H9 (cell line): ENCODE measurements around the gene IGLL1. TPM values are rescaled to one million over a fixed set of nuclear protein-coding genes. Genes with fewer than 3 reads are reported as not detected.

Source experiments
- DNase-seq: peaks from one replicate; pipeline ENCODE4 v3.0.0-alpha.2; 2017
- H2AFZ ChIP-seq: one replicate; pipeline ENCODE4 v1.6.1; 2013; ENCODE audit warnings: mild to moderate bottlenecking, low read length, control low read depth, moderate library complexity
- H2AK5ac ChIP-seq: 2 replicates; pipeline ENCODE4 v1.6.1; 2013; ENCODE audit warnings: low read length, control low read depth, mixed read lengths; ENCODE audit not compliant: insufficient read length
- H2BK120ac ChIP-seq: one replicate; pipeline ENCODE4 v1.6.1; 2013; ENCODE audit warnings: low read depth, mild to moderate bottlenecking, low read length, control low read depth, inconsistent platforms; ENCODE audit not compliant: poor library complexity, severe bottlenecking
- H2BK12ac ChIP-seq: 2 replicates; pipeline ENCODE4 v1.6.1; 2013; ENCODE audit warnings: low read length, control low read depth, mixed read lengths, low read depth; ENCODE audit not compliant: insufficient read length
- H2BK15ac ChIP-seq: 2 replicates; pipeline ENCODE4 v1.6.1; 2013; ENCODE audit warnings: low read depth, low read length, control low read depth
- H2BK20ac ChIP-seq: one replicate; pipeline ENCODE4 v1.6.1; 2013; ENCODE audit warnings: low read depth, mild to moderate bottlenecking, low read length, control low read depth, inconsistent platforms; ENCODE audit not compliant: poor library complexity, severe bottlenecking
- H2BK5ac ChIP-seq: 2 replicates; pipeline ENCODE4 v1.6.1; 2013; ENCODE audit warnings: low read length, control low read depth, mixed read lengths; ENCODE audit not compliant: insufficient read length
- H3K14ac ChIP-seq: 2 replicates; pipeline ENCODE4 v1.6.1; 2013; ENCODE audit warnings: low read length, control low read depth; ENCODE audit not compliant: insufficient read depth
- H3K18ac ChIP-seq: 2 replicates; pipeline ENCODE4 v1.6.1; 2013; ENCODE audit warnings: low read depth, mild to moderate bottlenecking, mixed read lengths, low read length, control low read depth; ENCODE audit not compliant: insufficient read length
- H3K23ac ChIP-seq: 2 replicates; pipeline ENCODE4 v1.6.1; 2013; ENCODE audit warnings: low read length, control low read depth, mixed read lengths, low read depth; ENCODE audit not compliant: insufficient read length
- H3K23me2 ChIP-seq: 2 replicates; pipeline ENCODE4 v1.6.1; 2013; ENCODE audit warnings: low read depth, mild to moderate bottlenecking, mixed read lengths, low read length, control low read depth; ENCODE audit not compliant: insufficient read length, poor library complexity, severe bottlenecking
- H3K27ac ChIP-seq: 2 replicates; pipeline ENCODE4 v1.5.1; 2013; ENCODE audit warnings: low read length, control low read depth, mixed read lengths, low read depth; ENCODE audit not compliant: insufficient read length
- H3K27me3 ChIP-seq: 2 replicates; pipeline ENCODE4 v1.6.1; 2013; ENCODE audit warnings: low read length, control low read depth, inconsistent platforms; ENCODE audit not compliant: insufficient read depth
- H3K4ac ChIP-seq: 2 replicates; pipeline ENCODE4 v1.6.1; 2013; ENCODE audit warnings: low read depth, mild to moderate bottlenecking, control low read depth, inconsistent platforms, low read length, moderate library complexity
- H3K4me1 ChIP-seq: 2 replicates; pipeline ENCODE4 v1.6.1; 2013; ENCODE audit warnings: low read length, control low read depth, inconsistent platforms; ENCODE audit not compliant: insufficient read depth
- H3K4me2 ChIP-seq: 2 replicates; pipeline ENCODE4 v1.6.1; 2013; ENCODE audit warnings: low read length, control low read depth, mixed read lengths; ENCODE audit not compliant: insufficient read length, insufficient read depth
- H3K56ac ChIP-seq: 2 replicates; pipeline ENCODE4 v1.6.1; 2013; ENCODE audit warnings: low read depth, mild to moderate bottlenecking, mixed read lengths, low read length, control low read depth; ENCODE audit not compliant: insufficient read length
- H3K79me1 ChIP-seq: 2 replicates; pipeline ENCODE4 v1.6.1; 2013; ENCODE audit warnings: low read depth, mild to moderate bottlenecking, moderate library complexity, low read length, control low read depth, inconsistent platforms; ENCODE audit not compliant: insufficient read depth, poor library complexity, severe bottlenecking
- H3K79me2 ChIP-seq: 2 replicates; pipeline ENCODE4 v1.6.1; 2013; ENCODE audit warnings: low read length, control low read depth, inconsistent platforms; ENCODE audit not compliant: insufficient read depth
- H3K9ac ChIP-seq: 2 replicates; pipeline ENCODE4 v1.6.1; 2013; ENCODE audit warnings: low read length, control low read depth, mixed read lengths; ENCODE audit not compliant: insufficient read length; ENCODE audit errors: extremely low read depth
- H3K9me3 ChIP-seq: one replicate; pipeline ENCODE4 v1.6.1; 2013; ENCODE audit warnings: low read depth, low read length, inconsistent platforms; ENCODE audit not compliant: control insufficient read depth
- H3T11ph ChIP-seq: one replicate; pipeline ENCODE4 v1.6.1; 2013; ENCODE audit warnings: mild to moderate bottlenecking, low read length, control low read depth, inconsistent platforms
- H4K20me1 ChIP-seq: one replicate; pipeline ENCODE4 v1.6.1; 2013; ENCODE audit not compliant: control insufficient read depth, insufficient read length, insufficient read depth
- H4K5ac ChIP-seq: 2 replicates; pipeline ENCODE4 v1.6.1; 2013; ENCODE audit warnings: low read depth, mild to moderate bottlenecking, mixed read lengths, low read length, control low read depth; ENCODE audit not compliant: insufficient read length
- H4K8ac ChIP-seq: replicated peaks from 2 replicates; pipeline ENCODE4 v1.6.1; 2013; ENCODE audit warnings: low read length, control low read depth, mixed read lengths, low read depth; ENCODE audit not compliant: insufficient read length
- H4K91ac ChIP-seq: 2 replicates; pipeline ENCODE4 v1.6.1; 2013; ENCODE audit warnings: low read depth, mild to moderate bottlenecking, moderate library complexity, mixed read lengths, low read length, control low read depth; ENCODE audit not compliant: insufficient read length
- H3K27ac Mint-ChIP-seq, 3 experiments: 2 replicates in 2 of 3; 3 replicates in 1 of 3; pipeline ENCODE4 v1.8.0; 2020 to 2021; ENCODE audit warnings: mixed read lengths in 3 of 3, mild to moderate bottlenecking in 1 of 3, moderate library complexity in 1 of 3
- H3K27me3 Mint-ChIP-seq: 2 replicates; pipeline ENCODE4 v1.8.0; 2021; ENCODE audit warnings: low read depth, mild to moderate bottlenecking, moderate library complexity, mixed read lengths
- H3K36me3 Mint-ChIP-seq, 3 experiments: 2 replicates in 2 of 3; 3 replicates in 1 of 3; pipeline ENCODE4 v1.8.0; 2020 to 2021; ENCODE audit warnings: low read depth in 3 of 3, mixed read lengths in 3 of 3; ENCODE audit not compliant: insufficient read depth in 1 of 3
- H3K4me1 Mint-ChIP-seq, 2 experiments: 2 replicates each; pipeline ENCODE4 v1.8.0; 2020; ENCODE audit warnings: mixed read lengths in 2 of 2
- H3K4me3 Mint-ChIP-seq, 2 experiments: 2 replicates in 1 of 2; 3 replicates in 1 of 2; pipeline ENCODE4 v1.8.0; 2020 to 2021; ENCODE audit warnings: mild to moderate bottlenecking in 2 of 2, mixed read lengths in 2 of 2, moderate library complexity in 1 of 2
- H3K9me3 Mint-ChIP-seq, 2 experiments: 2 replicates in 1 of 2; 3 replicates in 1 of 2; pipeline ENCODE4 v1.8.0; 2020; ENCODE audit warnings: mild to moderate bottlenecking in 2 of 2, mixed read lengths in 2 of 2, moderate library complexity in 1 of 2
- WGBS: extraction: QIAGEN DNeasy Blood & Tissue Kit; methylation state at CpG from one replicate; pipeline ENCODE4 v1.1.7; 2013; ENCODE audit warnings: missing lambda C conversion rate, low lambda C conversion rate, mixed read lengths; ENCODE audit not compliant: insufficient read length; ENCODE audit errors: extremely low coverage; 5-methylcytosine and 5-hydroxymethylcytosine counted together
- total RNA-seq: library from RNA; stranded (reverse); gene quantifications from 2 replicates; pipeline ENCODE4 v1.2.1, GENCODE V29; 2021
- TF ChIP-seq, protein P1 (sequence below): fragments of 200-600 bp; sonication (generic); conservative IDR thresholded peaks from 3 replicates; pipeline ENCODE4 v1.8.0; 2021; ENCODE audit warnings: antibody characterized with exemption, mild to moderate bottlenecking

IGLL1 gene
- total RNA-seq, 1 experiment from 2014 or later, result not detected

DNA sequence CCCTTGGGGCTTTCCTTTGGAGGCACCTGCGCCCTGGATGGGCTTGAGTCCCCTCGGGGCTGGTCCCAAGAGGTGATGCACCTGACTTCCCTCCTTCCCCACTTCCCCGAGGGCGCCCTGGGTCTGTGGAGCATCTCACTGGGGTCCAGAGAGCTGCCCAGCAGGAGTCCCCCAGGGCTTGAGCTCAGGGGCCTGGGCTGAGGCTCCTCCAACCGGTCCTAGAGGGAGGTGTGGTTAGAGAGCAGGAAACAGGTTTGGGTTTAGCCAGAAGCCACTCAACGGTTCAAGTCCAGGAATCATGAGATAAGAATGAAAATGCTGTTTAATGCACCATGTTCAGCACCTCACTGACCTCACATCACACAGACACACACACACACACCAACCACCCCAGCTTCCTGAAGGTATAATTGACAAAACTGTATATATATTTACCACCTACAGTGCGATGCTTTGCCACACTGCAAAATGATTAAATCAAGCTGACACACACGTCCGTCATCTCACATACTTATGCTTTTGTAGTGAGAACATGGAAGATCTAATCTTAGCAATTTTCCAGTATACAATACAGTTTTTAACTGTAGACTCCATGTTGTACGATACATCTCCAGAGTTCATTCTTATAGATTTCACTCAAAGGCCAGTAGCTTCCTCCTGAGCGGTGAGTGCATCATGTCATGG, 628 bp upstream of the IGLL1 start:
- H2BK15ac ChIP-seq, result no peak overlapping the region
- no peaks in the 10 kb centered on the region for H3K4me1 ChIP-seq
- H2AK5ac ChIP-seq, result no peak overlapping the region
- H3K23me2 ChIP-seq, result no peaks in the 10 kb centered on the region
- H3K18ac ChIP-seq, result no peak overlapping the region
- Mint-ChIP-seq H3K36me3 (no peaks in the 10 kb centered on the region), H3K27me3 (peaks cover 48% of the 10 kb centered on the region), H3K4me3 (no peak overlapping the region), H3K4me1 (no peaks in the 10 kb centered on the region), H3K9me3 (no peaks in the 10 kb centered on the region), H3K27ac (no peak overlapping the region)
- H2BK5ac ChIP-seq, result no peak overlapping the region
- H4K91ac ChIP-seq, result no peak overlapping the region
- H3K79me2 ChIP-seq, result no peaks in the 10 kb centered on the region
- H4K5ac ChIP-seq, result no peak overlapping the region
- H3K4ac ChIP-seq, result no peak overlapping the region
- no peak overlapping the region for H3K4me2 ChIP-seq
- no peak overlapping the region for H3K27ac ChIP-seq
- TF ChIP-seq, protein P1, sequence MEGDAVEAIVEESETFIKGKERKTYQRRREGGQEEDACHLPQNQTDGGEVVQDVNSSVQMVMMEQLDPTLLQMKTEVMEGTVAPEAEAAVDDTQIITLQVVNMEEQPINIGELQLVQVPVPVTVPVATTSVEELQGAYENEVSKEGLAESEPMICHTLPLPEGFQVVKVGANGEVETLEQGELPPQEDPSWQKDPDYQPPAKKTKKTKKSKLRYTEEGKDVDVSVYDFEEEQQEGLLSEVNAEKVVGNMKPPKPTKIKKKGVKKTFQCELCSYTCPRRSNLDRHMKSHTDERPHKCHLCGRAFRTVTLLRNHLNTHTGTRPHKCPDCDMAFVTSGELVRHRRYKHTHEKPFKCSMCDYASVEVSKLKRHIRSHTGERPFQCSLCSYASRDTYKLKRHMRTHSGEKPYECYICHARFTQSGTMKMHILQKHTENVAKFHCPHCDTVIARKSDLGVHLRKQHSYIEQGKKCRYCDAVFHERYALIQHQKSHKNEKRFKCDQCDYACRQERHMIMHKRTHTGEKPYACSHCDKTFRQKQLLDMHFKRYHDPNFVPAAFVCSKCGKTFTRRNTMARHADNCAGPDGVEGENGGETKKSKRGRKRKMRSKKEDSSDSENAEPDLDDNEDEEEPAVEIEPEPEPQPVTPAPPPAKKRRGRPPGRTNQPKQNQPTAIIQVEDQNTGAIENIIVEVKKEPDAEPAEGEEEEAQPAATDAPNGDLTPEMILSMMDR, result no peak
- H3K27me3 ChIP-seq, result no peaks in the 10 kb centered on the region
- H3K23ac ChIP-seq, result no peak overlapping the region
- H3K9ac ChIP-seq, result no peak overlapping the region
- no peak overlapping the region for H2BK12ac ChIP-seq
- H2BK20ac ChIP-seq, result no peak overlapping the region
- DNase-seq, result no peak
- H2BK120ac ChIP-seq, result no peak overlapping the region
- no peak overlapping the region for H2AFZ ChIP-seq
- no peak overlapping the region for H3K56ac ChIP-seq
- no peaks in the 10 kb centered on the region for H3K79me1 ChIP-seq
- no peak overlapping the region for H3T11ph ChIP-seq
- no peak overlapping the region for H3K14ac ChIP-seq
- no CpG with 5 or more reads among the region's 11 CpGs for WGBS
- no peaks in the 10 kb centered on the region for H3K9me3 ChIP-seq
- H4K20me1 ChIP-seq, result no peaks in the 10 kb centered on the region
- no peak overlapping the region for H4K8ac ChIP-seq
